OCI-M1 (cell line): ENCODE results near the gene MAN2C1.

Experiments used
- DNase-seq: peaks from one replicate; lab custom pipeline; 2025; lab: John Stamatoyannopoulos, UW

MAN2C1 gene

DNA sequence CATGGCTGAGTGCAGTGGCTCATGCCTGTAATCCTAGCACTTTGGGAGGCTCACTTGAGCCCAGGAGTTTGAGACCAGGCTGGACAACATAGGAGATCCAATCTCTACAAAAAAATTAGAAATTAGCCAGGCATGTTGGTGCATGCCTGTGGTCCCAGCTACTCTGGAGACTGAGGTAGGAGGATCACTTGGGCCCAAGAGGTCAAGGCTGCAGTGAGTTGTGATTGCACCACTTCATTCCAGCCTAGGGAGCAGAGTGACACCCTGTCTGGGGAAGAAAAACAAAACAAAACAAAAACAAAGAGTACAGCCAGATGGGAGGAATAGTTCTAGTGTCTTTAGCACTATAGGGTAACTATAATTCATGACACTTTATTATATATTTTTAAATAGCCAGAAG lies 58.7 kb downstream of the MAN2C1 start:
- no peak for DNase-seq

DNA sequence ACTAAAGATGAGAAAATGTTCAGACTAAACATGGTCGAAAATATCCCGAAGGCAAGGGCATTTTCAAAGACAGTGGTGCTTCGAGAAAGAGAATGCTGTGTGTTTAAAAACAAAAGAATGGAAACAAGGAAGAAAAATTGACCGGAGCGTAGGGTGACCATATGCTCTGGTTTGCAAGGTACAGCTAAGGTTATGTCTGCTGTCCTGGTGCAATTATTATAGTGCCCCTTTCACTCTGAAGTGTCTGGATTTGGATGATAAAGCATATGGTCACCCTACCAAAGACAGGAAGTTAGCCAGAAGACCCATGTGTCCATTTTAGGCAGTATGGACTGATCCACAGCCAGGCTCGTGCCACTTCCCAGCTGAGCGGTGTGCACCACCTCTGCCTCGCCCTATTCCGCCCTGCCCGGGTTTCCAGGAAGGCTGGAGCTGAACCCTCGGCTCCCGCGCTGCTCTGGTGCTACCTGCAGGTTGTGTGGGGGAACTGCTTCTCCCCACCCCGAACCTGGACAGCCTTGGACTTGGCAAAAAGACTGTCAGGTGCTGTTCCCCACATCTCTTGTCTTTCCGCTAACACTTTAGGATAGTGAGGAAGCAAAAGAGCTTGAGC lies 60.5 kb downstream of the MAN2C1 start:
- peak; percentile 83 for DNase-seq

DNA sequence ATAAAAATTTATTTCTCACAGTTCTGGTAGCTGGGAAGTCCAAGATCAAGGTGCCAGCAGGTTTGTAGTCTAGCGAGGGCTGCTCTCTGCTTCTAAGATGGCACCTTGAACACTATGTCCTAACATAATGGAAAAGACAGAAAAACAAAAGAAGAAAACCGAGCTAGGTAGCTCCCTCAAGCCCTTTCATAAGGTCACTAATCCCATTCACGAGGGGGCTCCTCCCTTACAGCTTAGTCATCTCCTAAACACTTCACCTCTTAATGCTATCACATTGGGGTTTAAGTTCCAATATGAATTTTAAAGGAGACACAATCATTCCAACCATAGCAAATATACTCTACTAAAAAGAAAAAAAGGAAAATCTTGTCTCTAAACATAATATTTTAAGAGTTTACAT lies 62.2 kb downstream of the MAN2C1 start:
- no peak for DNase-seq
